Measurements from ENCODE around the gene TSPAN14. TPM values are rescaled to one million over a fixed set of nuclear protein-coding genes. Genes with fewer than 3 reads are reported as not detected.

TSPAN14 gene, protein sequence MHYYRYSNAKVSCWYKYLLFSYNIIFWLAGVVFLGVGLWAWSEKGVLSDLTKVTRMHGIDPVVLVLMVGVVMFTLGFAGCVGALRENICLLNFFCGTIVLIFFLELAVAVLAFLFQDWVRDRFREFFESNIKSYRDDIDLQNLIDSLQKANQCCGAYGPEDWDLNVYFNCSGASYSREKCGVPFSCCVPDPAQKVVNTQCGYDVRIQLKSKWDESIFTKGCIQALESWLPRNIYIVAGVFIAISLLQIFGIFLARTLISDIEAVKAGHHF
- total RNA-seq: 10 to 100 TPM; 83.5 to 91.7 TPM

- H3K4me3 ChIP-seq: peak within 1 kb of the TSS; percentile 91
- peak; percentile 82 for DNase-seq
- peak within 1 kb of the TSS; percentile 99 for H3K27ac ChIP-seq
- peaks cover 20% of the 10 kb centered on the region for H3K4me1 ChIP-seq
- H3K9me3 ChIP-seq: no peaks in the 10 kb centered on the region
- peak within 1 kb of the TSS; percentile 89 to 99 for H3K9ac ChIP-seq (ENCODE audit: low read depth in 2 of 2, low read length in 2 of 2)
- H3K36me3 ChIP-seq: no peaks in the 10 kb centered on the region
- intact Hi-C loops (cut with DNase I): no loop called here
- TF ChIP-seq CTCF (IDR thresholded peaks at IDR 0.05): no peak
- H3K27me3 ChIP-seq: no peaks in the 10 kb centered on the region
These were observed at the start of gene TSPAN14 for GRCh38 chr10:80453842-80454512. Gene TSPAN14 (plus strand): TSS chr10:80454310. CDS start chr10:80489234, 34,924 bp downstream.

- no peak for DNase-seq
- Histone ChIP-seq H3K4me1 (peaks cover 2% of the 10 kb centered on the region), H3K4me3 (no peak overlapping the region), H3K9me3 (no peaks in the 10 kb centered on the region), H3K9ac (ENCODE audit: low read depth in 2 of 2, low read length in 2 of 2) (no peak overlapping the region), H3K36me3 (no peaks in the 10 kb centered on the region), H3K27ac (no peak overlapping the region), H3K27me3 (no peaks in the 10 kb centered on the region)
- intact Hi-C loops (cut with DNase I): no loop called here
- TF ChIP-seq CTCF (IDR thresholded peaks at IDR 0.05): no peak
These were observed 49.1 kb upstream of the TSPAN14 start for GRCh38 chr10:80405035-80405434.

GRCh38 chr10:80405626-80406025 is 48.5 kb upstream of the TSPAN14 start:
- no peak for DNase-seq
- Histone ChIP-seq H3K27ac (no peak overlapping the region), H3K4me1 (peaks cover 7% of the 10 kb centered on the region), H3K27me3 (no peaks in the 10 kb centered on the region), H3K9ac (ENCODE audit: low read depth in 2 of 2, low read length in 2 of 2) (no peak overlapping the region), H3K9me3 (no peaks in the 10 kb centered on the region), H3K4me3 (no peak overlapping the region), H3K36me3 (no peaks in the 10 kb centered on the region)
- no peak for TF ChIP-seq CTCF (IDR thresholded peaks at IDR 0.05)
- intact Hi-C loops (cut with DNase I): no loop called here

- TF ChIP-seq CTCF (IDR thresholded peaks at IDR 0.05): no peak
- intact Hi-C loops (cut with DNase I): no loop called here
- no peak overlapping the region for H3K9ac ChIP-seq (ENCODE audit: low read depth in 2 of 2, low read length in 2 of 2)
- no peaks in the 10 kb centered on the region for H3K9me3 ChIP-seq
- DNase-seq: no peak
- H3K27me3 ChIP-seq: no peaks in the 10 kb centered on the region
- H3K27ac ChIP-seq: no peak overlapping the region
- H3K36me3 ChIP-seq: no peaks in the 10 kb centered on the region
- no peak overlapping the region for H3K4me3 ChIP-seq
- H3K4me1 ChIP-seq: peaks cover 11% of the 10 kb centered on the region
These were observed 47.9 kb upstream of the TSPAN14 start for GRCh38 chr10:80406204-80406603.

DNA sequence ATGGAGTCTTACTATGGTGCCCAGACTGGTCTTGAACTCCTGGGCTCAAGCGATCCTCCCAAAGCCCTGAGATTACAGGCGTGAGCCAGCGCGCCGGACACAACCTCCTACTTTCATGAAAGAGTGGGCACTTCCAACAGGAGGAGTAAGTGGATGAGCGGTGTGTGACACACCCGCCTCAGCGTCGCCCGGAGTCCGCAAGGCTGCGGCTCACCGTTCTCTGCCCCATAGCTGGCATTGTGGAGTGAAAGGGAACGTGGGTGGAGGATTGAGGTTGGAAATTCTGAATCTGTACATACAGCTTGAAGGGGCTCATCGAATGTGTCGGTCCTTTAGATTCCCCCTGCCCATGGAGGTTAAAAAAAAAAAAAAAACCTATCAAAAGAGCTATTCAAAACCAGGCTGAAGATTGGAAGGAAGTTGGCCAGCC is 46.3 kb upstream of the TSPAN14 start:
- peak overlapping the region; percentile 83 to 92 for H3K9ac ChIP-seq (ENCODE audit: low read depth in 2 of 2, low read length in 2 of 2)

More for the DNA sequence above, 46.3 kb upstream of the TSPAN14 start:
- Histone ChIP-seq H3K36me3 (no peaks in the 10 kb centered on the region), H3K9me3 (no peaks in the 10 kb centered on the region), H3K27ac (peak overlapping the region; percentile 69), H3K4me3 (peak overlapping the region; percentile 82), H3K4me1 (peaks cover 17% of the 10 kb centered on the region), H3K27me3 (no peaks in the 10 kb centered on the region)
- intact Hi-C loops (cut with DNase I): no loop called here
- DNase-seq: peak; percentile 66
- TF ChIP-seq CTCF (IDR thresholded peaks at IDR 0.05): no peak

Measured in colonic mucosa (tissue), 4 donors.